Adrenal gland (tissue), 12 donors: ENCODE data around the gene ZNF155. TPM values are rescaled to one million over a fixed set of nuclear protein-coding genes. Genes with fewer than 3 reads are reported as not detected.
"Not testable (repeated sequence)": the region's sequence is repeated elsewhere in the genome, so short reads cannot be mapped to it uniquely, and the experiment has no call there.

ENCODE experiments used
- DNase-seq, 7 donors: peaks; one replicate each; pipeline ENCODE4 v3.0.0-alpha.2; 2019 to 2020
- H3K27ac ChIP-seq, 5 donors: fragments of 200-600 bp; sonication (generic) in 4 of 5; 1 replicate in 3 of 5; 2 replicates in 2 of 5; pipeline versions ENCODE4 v1.5.1 to v1.8.0; 2016 to 2020; ENCODE audit warnings: mild to moderate bottlenecking in 1 of 5
- H3K27me3 ChIP-seq: fragments of 200-600 bp; 2 replicates; pipeline ENCODE4 v1.8.0; 2021
- H3K36me3 ChIP-seq, 2 donors: fragments of 200-600 bp; replicated peaks in 1 of 2; 1 replicate in 1 of 2; 2 replicates in 1 of 2; pipeline versions ENCODE4 v1.5.1 to v1.8.0; 2018 to 2022
- H3K4me1 ChIP-seq, 2 donors: fragments of 200-600 bp; replicated peaks in 1 of 2; 1 replicate in 1 of 2; 2 replicates in 1 of 2; pipeline versions ENCODE4 v1.5.1 to v1.8.0; 2018 to 2021
- H3K4me3 ChIP-seq, 4 donors: fragments of 200-600 bp; sonication (generic) in 3 of 4; one replicate each; pipeline ENCODE4 v1.5.1; 2016 to 2018
- H3K9me3 ChIP-seq, 3 donors: fragments of 200-600 bp; sonication (generic) in 1 of 3; replicated peaks in 1 of 3; 1 replicate in 2 of 3; 2 replicates in 1 of 3; pipeline versions ENCODE4 v1.5.1 to v1.8.0; 2016 to 2021
- POLR2A ChIP-seq, 2 donors: fragments of 450-650 bp; IDR thresholded peaks; one replicate each; pipeline ENCODE4 v1.6.1; 2017; ENCODE audit warnings: antibody characterized with exemption in 2 of 2, mild to moderate bottlenecking in 2 of 2, moderate library complexity in 1 of 2
- WGBS, 4 donors: extraction: QIAGEN DNeasy Blood & Tissue Kit in 2 of 4; methylation state at CpG; one replicate each; pipeline versions ENCODE4 v1.1.5 to v1.1.7; 2013 to 2017; 5-methylcytosine and 5-hydroxymethylcytosine counted together
- intact Hi-C, 2 donors: fragments of 100-400 bp; cut with DNase I; formaldehyde crosslinking; loops; one replicate each; pipeline versions ENCODE4 v1.14.1 to v1.15.0; 2022 to 2023
- polyA plus RNA-seq, 3 donors: library from polyadenylated mRNA; stranded (reverse); fragments of 200-250 nt in 2 of 3; fragments of 350-450 nt in 1 of 3; fragmentation: Illumina TruSeq in 1 of 3; extraction: RNeasy Lipid Tissue Mini Kit (QIAGEN cat#74804) in 1 of 3; gene quantifications; one replicate each; pipeline ENCODE4 v1.2.3, GENCODE V29; 2013 to 2014
- total RNA-seq, 9 donors: library from RNA; depleted of rRNA in 4 of 9; stranded (reverse); fragments of >200 nt in 4 of 9; fragments of 120-200 nt in 1 of 9; fragmentation: NEBNext Ultra II Directional in 1 of 9; extraction: Animal tissue kit (Norgen Biotek cat#: 25700) in 1 of 9; gene quantifications; one replicate each; pipeline versions ENCODE4 v1.1.0 to v1.2.4, GENCODE V29; 2013 to 2023
- TF ChIP-seq, protein P1 (sequence below), 6 experiments: fragments of 450-650 bp in 4 of 6; fragments of 200-600 bp in 2 of 6; sonication (generic) in 1 of 6; IDR thresholded peaks; 1 replicate in 5 of 6; 2 replicates in 1 of 6; pipeline versions ENCODE4 v1.5.1 to v1.8.0; 2016 to 2021; ENCODE audit warnings: antibody characterized with exemption in 6 of 6, mild to moderate bottlenecking in 2 of 6, moderate library complexity in 1 of 6
- donor health status: healthy with polysubstance abuse.
- donor health status: Bipolar disorder and iron deficiency.
- donor health status: DM: yes; HTN: yes; CAD: no.
- donor health status: DM: no; HTN: no; CAD: no.
- donor health status: DM: no; HTN: no; CAD: no.
- donor health status: DM: yes; HTN: yes; CAD: no.

The ZNF155 gene
- total and polyA plus RNA-seq, 12 donors = 2.6 to 18.8 (median 11.0) TPM

DNA sequence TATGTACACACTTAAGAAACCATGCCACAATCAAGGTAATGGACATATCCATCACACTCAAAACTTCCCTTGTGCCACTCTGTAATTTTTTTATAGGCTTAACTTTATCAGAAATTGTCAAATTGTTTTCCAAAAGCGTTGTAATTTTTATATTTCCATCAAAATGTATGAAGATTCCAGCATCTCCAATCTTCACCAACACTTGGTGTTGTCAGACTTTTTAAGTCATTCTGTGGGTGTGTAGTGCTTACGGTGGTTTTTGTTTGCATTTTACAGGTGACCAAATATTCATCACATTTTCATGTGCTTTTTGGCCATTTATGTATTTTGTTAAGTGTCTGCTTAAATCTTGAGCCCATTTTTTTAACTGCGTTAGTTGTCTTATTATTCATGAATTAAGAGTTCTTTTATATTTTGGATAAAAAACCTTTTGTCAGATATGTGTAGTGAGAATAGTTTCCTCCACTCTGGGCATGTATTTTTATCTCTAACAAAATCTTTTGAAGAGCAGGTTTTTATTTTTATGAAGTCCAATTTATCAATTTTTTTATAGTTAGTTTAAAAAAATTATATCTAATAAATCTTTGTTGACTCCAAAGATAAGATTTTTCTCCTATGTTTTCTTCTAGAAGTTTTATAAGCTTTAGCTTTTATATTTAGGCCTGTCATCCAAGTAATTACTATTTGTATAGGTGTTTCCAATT, 44.3 kb upstream of the ZNF155 start:
- H3K9me3 ChIP-seq = no peaks in the 10 kb centered on the region
- intact Hi-C loops = no loop called here
- no peak overlapping the region for H3K4me3 ChIP-seq
- H3K4me1 ChIP-seq = peaks cover 0 to 4% of the 10 kb centered on the region in 2 donors
- H3K27me3 ChIP-seq = no peaks in the 10 kb centered on the region
- no peaks in the 10 kb centered on the region for H3K36me3 ChIP-seq
- no peak overlapping the region for H3K27ac ChIP-seq
- DNase-seq = no peak
- 43 to 75% (median 71%) methylated on average over 3 of the region's 3 CpGs for WGBS, 4 donors
- TF ChIP-seq, protein P1, sequence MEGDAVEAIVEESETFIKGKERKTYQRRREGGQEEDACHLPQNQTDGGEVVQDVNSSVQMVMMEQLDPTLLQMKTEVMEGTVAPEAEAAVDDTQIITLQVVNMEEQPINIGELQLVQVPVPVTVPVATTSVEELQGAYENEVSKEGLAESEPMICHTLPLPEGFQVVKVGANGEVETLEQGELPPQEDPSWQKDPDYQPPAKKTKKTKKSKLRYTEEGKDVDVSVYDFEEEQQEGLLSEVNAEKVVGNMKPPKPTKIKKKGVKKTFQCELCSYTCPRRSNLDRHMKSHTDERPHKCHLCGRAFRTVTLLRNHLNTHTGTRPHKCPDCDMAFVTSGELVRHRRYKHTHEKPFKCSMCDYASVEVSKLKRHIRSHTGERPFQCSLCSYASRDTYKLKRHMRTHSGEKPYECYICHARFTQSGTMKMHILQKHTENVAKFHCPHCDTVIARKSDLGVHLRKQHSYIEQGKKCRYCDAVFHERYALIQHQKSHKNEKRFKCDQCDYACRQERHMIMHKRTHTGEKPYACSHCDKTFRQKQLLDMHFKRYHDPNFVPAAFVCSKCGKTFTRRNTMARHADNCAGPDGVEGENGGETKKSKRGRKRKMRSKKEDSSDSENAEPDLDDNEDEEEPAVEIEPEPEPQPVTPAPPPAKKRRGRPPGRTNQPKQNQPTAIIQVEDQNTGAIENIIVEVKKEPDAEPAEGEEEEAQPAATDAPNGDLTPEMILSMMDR (IDR thresholded peaks at IDR 0.05) = no peak
- TF ChIP-seq POLR2A (IDR thresholded peaks at IDR 0.05) = no peak

DNA sequence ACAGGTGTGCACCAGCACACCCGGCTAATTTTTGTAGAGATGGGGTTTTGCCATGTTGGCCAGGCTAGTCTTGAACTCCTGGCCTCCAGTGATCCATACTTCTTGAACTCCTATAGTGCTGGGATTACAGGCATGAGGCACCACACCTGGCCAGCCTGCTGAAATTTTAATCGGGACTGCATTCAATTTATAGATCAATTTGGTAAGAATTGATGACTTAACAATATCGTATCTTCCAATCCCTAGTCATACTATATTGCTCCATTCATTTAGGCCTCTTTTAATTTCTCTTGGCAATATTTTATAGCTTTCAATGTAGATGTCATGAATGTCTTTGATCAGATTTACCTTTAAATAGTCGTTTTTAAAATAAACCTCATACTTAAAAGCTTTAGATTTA, 43.3 kb upstream of the ZNF155 start:
- H3K27me3 ChIP-seq = no peaks in the 10 kb centered on the region
- intact Hi-C loops = no loop called here
- H3K27ac ChIP-seq = no peak overlapping the region
- no peaks in the 10 kb centered on the region for H3K36me3 ChIP-seq
- H3K9me3 ChIP-seq = no peaks in the 10 kb centered on the region
- peaks cover 0 to 1% of the 10 kb centered on the region in 2 donors for H3K4me1 ChIP-seq
- WGBS, 4 donors = 75 to 80% (median 77%) methylated on average over 4 of the region's 4 CpGs
- TF ChIP-seq, protein P1 (IDR thresholded peaks at IDR 0.05) = no peak
- TF ChIP-seq POLR2A (IDR thresholded peaks at IDR 0.05) = no peak
- H3K4me3 ChIP-seq = no peak overlapping the region
- no peak for DNase-seq

DNA sequence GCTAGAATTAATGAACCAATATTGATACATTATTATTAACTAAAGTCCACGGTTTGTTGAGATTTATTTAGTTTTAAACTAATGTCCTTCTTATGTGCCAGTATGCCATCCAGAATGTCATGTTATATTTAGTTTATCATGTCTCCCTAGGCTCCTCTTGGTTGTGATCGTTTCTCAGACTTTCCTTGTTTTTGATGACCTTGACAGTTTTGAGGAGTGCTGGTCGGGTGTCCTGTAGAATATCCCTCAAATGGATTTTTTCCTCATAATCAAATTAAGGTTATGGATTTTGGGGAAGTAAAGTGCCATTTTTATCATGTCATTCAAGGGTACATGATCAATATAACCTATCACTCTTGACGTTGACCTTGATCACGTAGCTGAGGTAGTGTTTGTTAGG, 42.8 kb upstream of the ZNF155 start:
- 42 to 63% (median 57%) methylated on average over 5 of the region's 5 CpGs for WGBS, 4 donors
- no peak for TF ChIP-seq POLR2A (IDR thresholded peaks at IDR 0.05)
- TF ChIP-seq, protein P1 (IDR thresholded peaks at IDR 0.05) = no peak
- no peaks in the 10 kb centered on the region for H3K9me3 ChIP-seq
- no peaks in the 10 kb centered on the region for H3K36me3 ChIP-seq
- intact Hi-C loops = no loop called here
- no peaks in the 10 kb centered on the region for H3K4me1 ChIP-seq
- no peaks in the 10 kb centered on the region for H3K27me3 ChIP-seq
- no peak overlapping the region for H3K27ac ChIP-seq
- no peak for DNase-seq
- H3K4me3 ChIP-seq = no peak overlapping the region

DNA sequence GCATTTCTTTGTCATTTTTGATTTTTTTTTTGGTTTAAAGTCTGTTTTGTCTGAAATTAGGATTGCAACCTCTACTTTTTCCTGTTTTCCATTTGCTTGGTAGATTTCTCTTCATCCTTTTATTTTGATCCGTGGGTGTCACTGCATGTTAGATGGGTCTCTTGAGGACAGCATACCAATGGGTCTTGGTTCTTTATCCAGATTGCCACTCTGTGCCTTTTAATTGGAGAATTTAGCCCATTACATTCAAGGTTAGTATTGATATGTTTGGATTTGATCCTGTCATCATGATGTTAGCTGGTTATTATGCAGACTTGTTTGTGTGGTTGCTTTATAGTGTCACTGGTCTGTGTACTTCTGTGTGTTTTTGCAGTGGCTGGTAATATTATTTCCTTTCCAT, 36.6 kb upstream of the ZNF155 start:
- H3K27ac ChIP-seq, H3K9me3 ChIP-seq, intact Hi-C loops, H3K27me3 ChIP-seq, H3K36me3 ChIP-seq, H3K4me1 ChIP-seq, DNase-seq, H3K4me3 ChIP-seq: not testable (repeated sequence)
- 0 to 3% (median 0%) methylated on average over 1 of the region's 1 CpG for WGBS, 4 donors

DNA sequence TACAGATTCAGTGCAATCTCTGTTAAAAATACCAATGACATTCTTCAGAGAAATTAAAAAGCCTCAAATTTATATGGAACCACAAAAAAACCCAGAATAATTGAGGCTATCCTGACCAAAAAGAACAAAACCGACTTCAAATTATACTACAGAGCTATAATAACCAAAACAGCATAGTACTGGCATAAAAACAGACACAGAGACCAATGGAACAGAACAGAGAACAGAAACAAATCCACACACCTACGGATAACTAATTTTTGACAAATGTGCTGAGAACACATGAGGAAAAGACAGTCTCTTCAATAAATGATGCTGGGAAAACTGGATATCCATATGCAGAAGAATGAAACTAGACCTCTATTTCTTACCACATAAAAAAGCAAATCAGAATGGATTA, 34.2 kb upstream of the ZNF155 start:
- intact Hi-C loops, H3K27me3 ChIP-seq, H3K4me1 ChIP-seq, H3K27ac ChIP-seq, H3K36me3 ChIP-seq, H3K9me3 ChIP-seq, DNase-seq, H3K4me3 ChIP-seq: not testable (repeated sequence)
- 83 to 94% (median 85%) methylated on average over 2 of the region's 2 CpGs for WGBS, 4 donors
